ENCODE data around the gene RPS21. TPM values are rescaled to one million over a fixed set of nuclear protein-coding genes. Genes with fewer than 3 reads are reported as not detected.
A peak's percentile ranks its signal among the peaks of the same experiment; 100 is the strongest.

Gene RPS21
- total and polyA plus RNA-seq, 2 of the 13 experiments (the other 11 are each of a cell fraction or from before 2014, with no cell fraction given), result 2,647 to 11,063 TPM

- 0 out of 2 replicates have a peak, but pooled peaks have one; percentile 71 for TF ChIP-seq ZNF503 (CRISPR knock-in tag; IDR thresholded peaks at IDR 0.05)
- TF ChIP-seq GTF2F1 (IDR thresholded peaks at IDR 0.05; ENCODE audit: low read length), result no peak
- TF ChIP-seq CCDC6 (CRISPR knock-in tag; IDR thresholded peaks at IDR 0.05), result peak; percentile 14; the same call in 1 of the 2 replicates
- 0 out of 2 replicates have a peak, but pooled peaks have one; percentile 14 for TF ChIP-seq ZNF292 (CRISPR knock-in tag; IDR thresholded peaks at IDR 0.05; ENCODE audit: borderline replicate concordance, low read depth)
- peak; percentile 17; the same call in 1 of the 2 replicates for TF ChIP-seq SOX5 (CRISPR knock-in tag; IDR thresholded peaks at IDR 0.05; ENCODE audit: borderline replicate concordance)
- TF ChIP-seq ZNF614 (CRISPR knock-in tag; IDR thresholded peaks at IDR 0.05; ENCODE audit: borderline replicate concordance), result no peak; the same call in 1 of the 2 replicates
- TF ChIP-seq HNF4G (IDR thresholded peaks at IDR 0.05; ENCODE audit: borderline replicate concordance, low read depth, low read length), result peak; percentile 2; the same call in 1 of the 2 replicates
- no peak for TF ChIP-seq HNF4G (CRISPR knock-in tag; IDR thresholded peaks at IDR 0.05; ENCODE audit: borderline replicate concordance, low read depth)
- no peak; the same call in 1 of the 2 replicates for TF ChIP-seq BRF2 (CRISPR knock-in tag; IDR thresholded peaks at IDR 0.05)
- no peak; the same call in 1 of the 2 replicates for TF ChIP-seq ZNF460 (CRISPR knock-in tag; IDR thresholded peaks at IDR 0.05; ENCODE audit: borderline replicate concordance)
- peak; percentile 56; the same call in 1 of the 2 replicates for TF ChIP-seq KMT2B (CRISPR knock-in tag; IDR thresholded peaks at IDR 0.05)
- TF ChIP-seq CHD2 (IDR thresholded peaks at IDR 0.05; ENCODE audit: low read depth, low read length), result no peak
- TF ChIP-seq REST (IDR thresholded peaks at IDR 0.05; ENCODE audit: borderline replicate concordance in 1 of 2, low read depth in 1 of 2, low read length in 2 of 2), result no peak
- no peak for TF ChIP-seq ARID3A (IDR thresholded peaks at IDR 0.05; ENCODE audit: low read depth, low read length)
- peak; percentile 92 for TF ChIP-seq ZBTB7B (CRISPR knock-in tag; IDR thresholded peaks at IDR 0.05)
- peak; percentile 85 for TF ChIP-seq ZNF343 (CRISPR knock-in tag; IDR thresholded peaks at IDR 0.05)
- TF ChIP-seq ZC3H13 (CRISPR knock-in tag; IDR thresholded peaks at IDR 0.05), result peak; percentile 83
- peak; percentile 82; the same call in 1 of the 2 replicates for TF ChIP-seq AHR (CRISPR knock-in tag; IDR thresholded peaks at IDR 0.05)
- TF ChIP-seq NFKBIZ (CRISPR knock-in tag; IDR thresholded peaks at IDR 0.05), result no peak; the same call in 1 of the 2 replicates
- no peak for TF ChIP-seq KDM5A (IDR thresholded peaks at IDR 0.05; ENCODE audit: borderline replicate concordance, low read length)
- no peak for TF ChIP-seq IRF2 (CRISPR knock-in tag; IDR thresholded peaks at IDR 0.05)
- TF ChIP-seq NFYC (CRISPR knock-in tag; IDR thresholded peaks at IDR 0.05), result no peak
Measured at GRCh38 chr20:62367633-62368391, 19.1 kb upstream of the RPS21 start (continued).

All from HepG2 (cell line).